ENCODE results near the gene CSAD.

Gene CSAD

GRCh38 chr12:53221203-53222080, 40.7 kb upstream of the CSAD start:
- peak overlapping the region; percentile 63 for H3K4me3 ChIP-seq (ENCODE audit: low read length)
- TF ChIP-seq CTCF (conservative IDR thresholded peaks at IDR 0.05; ENCODE audit: low read length), result peak; percentile 23
- DNase-seq (ENCODE audit: low read depth), result peak; percentile 56

GRCh38 chr12:53220694-53221202, 40.0 kb upstream of the CSAD start:
- DNase-seq (ENCODE audit: low read depth), result peak; percentile 94
- TF ChIP-seq CTCF (conservative IDR thresholded peaks at IDR 0.05; ENCODE audit: low read length), result no peak
- peak overlapping the region; percentile 90 for H3K4me3 ChIP-seq (ENCODE audit: low read length)

- no peak for TF ChIP-seq CTCF (conservative IDR thresholded peaks at IDR 0.05; ENCODE audit: low read length)
- peak overlapping the region; percentile 90 for H3K4me3 ChIP-seq (ENCODE audit: low read length)
- peak; percentile 63 for DNase-seq (ENCODE audit: low read depth)
Observed at GRCh38 chr12:53219956-53220693, 39.4 kb upstream of the CSAD start.

GRCh38 chr12:53219292-53219955, 38.7 kb upstream of the CSAD start:
- peak; percentile 61 for DNase-seq (ENCODE audit: low read depth)
- peak overlapping the region; percentile 90 for H3K4me3 ChIP-seq (ENCODE audit: low read length)
- TF ChIP-seq CTCF (conservative IDR thresholded peaks at IDR 0.05; ENCODE audit: low read length), result no peak

GRCh38 chr12:53218551-53219291, 38.0 kb upstream of the CSAD start:
- no peak for TF ChIP-seq CTCF (conservative IDR thresholded peaks at IDR 0.05; ENCODE audit: low read length)
- H3K4me3 ChIP-seq (ENCODE audit: low read length), result peak overlapping the region; percentile 90
- peak; percentile 42 for DNase-seq (ENCODE audit: low read depth)

- peak overlapping the region; percentile 90 for H3K4me3 ChIP-seq (ENCODE audit: low read length)
- peak; percentile 31 for DNase-seq (ENCODE audit: low read depth)
- no peak for TF ChIP-seq CTCF (conservative IDR thresholded peaks at IDR 0.05; ENCODE audit: low read length)
Observed at GRCh38 chr12:53217931-53218307, 37.2 kb upstream of the CSAD start.
